ENCODE data around the gene ADARB1. TPM values are rescaled to one million over a fixed set of nuclear protein-coding genes. Genes with fewer than 3 reads are reported as not detected.

ADARB1 gene
- total RNA-seq, 1 donor from 2014 or later, result 13.7 TPM

GRCh38 chr21:45225741-45226327, 151.5 kb downstream of the ADARB1 start:
- intact Hi-C loops (cut with DNase I), result no loop called here
- DNase-seq (ENCODE audit: low spot score), result no peak

- intact Hi-C loops (cut with DNase I), result no loop called here
- DNase-seq (ENCODE audit: low spot score), result no peak
Measured at GRCh38 chr21:45226540-45227326, 152.4 kb downstream of the ADARB1 start.

- intact Hi-C loops (cut with DNase I), result no loop called here
- no peak for DNase-seq (ENCODE audit: low spot score)
Measured at GRCh38 chr21:45227735-45228134, 153.4 kb downstream of the ADARB1 start.

- intact Hi-C loops (cut with DNase I), result no loop called here
- DNase-seq (ENCODE audit: low spot score), result no peak
Measured at GRCh38 chr21:45228171-45228641, 153.8 kb downstream of the ADARB1 start.

- intact Hi-C loops (cut with DNase I), result no loop called here
- DNase-seq (ENCODE audit: low spot score), result no peak
Measured at GRCh38 chr21:45228656-45229240, 154.4 kb downstream of the ADARB1 start.

- intact Hi-C loops (cut with DNase I), result no loop called here
- DNase-seq (ENCODE audit: low spot score), result no peak
Measured at GRCh38 chr21:45231705-45232104, 157.3 kb downstream of the ADARB1 start.

- DNase-seq (ENCODE audit: low spot score), result no peak
- intact Hi-C loops (cut with DNase I), result no loop called here
Measured at GRCh38 chr21:45234127-45234526, 159.7 kb downstream of the ADARB1 start.

GRCh38 chr21:45234965-45235364, 160.6 kb downstream of the ADARB1 start:
- intact Hi-C loops (cut with DNase I), result no loop called here
- no peak for DNase-seq (ENCODE audit: low spot score)

GRCh38 chr21:45235488-45235887, 161.1 kb downstream of the ADARB1 start:
- intact Hi-C loops (cut with DNase I), result no loop called here
- no peak for DNase-seq (ENCODE audit: low spot score)

GRCh38 chr21:45236481-45236880, 162.1 kb downstream of the ADARB1 start:
- intact Hi-C loops (cut with DNase I), result no loop called here
- DNase-seq (ENCODE audit: low spot score), result no peak

GRCh38 chr21:45237401-45237800, 163.0 kb downstream of the ADARB1 start:
- no peak for DNase-seq (ENCODE audit: low spot score)
- intact Hi-C loops (cut with DNase I), result no loop called here

GRCh38 chr21:45241357-45241756, 167.0 kb downstream of the ADARB1 start:
- intact Hi-C loops (cut with DNase I), result no loop called here
- DNase-seq (ENCODE audit: low spot score), result no peak

- intact Hi-C loops (cut with DNase I), result no loop called here
- no peak for DNase-seq (ENCODE audit: low spot score)
Measured at GRCh38 chr21:45243603-45244002, 169.2 kb downstream of the ADARB1 start.

- DNase-seq (ENCODE audit: low spot score), result no peak
- intact Hi-C loops (cut with DNase I), result no loop called here
Measured at GRCh38 chr21:45244799-45245340, 170.5 kb downstream of the ADARB1 start.

- no peak for DNase-seq (ENCODE audit: low spot score)
- intact Hi-C loops (cut with DNase I), result no loop called here
Measured at GRCh38 chr21:45246386-45247320, 172.3 kb downstream of the ADARB1 start.

GRCh38 chr21:45248301-45248892, 174.0 kb downstream of the ADARB1 start:
- intact Hi-C loops (cut with DNase I), result no loop called here
- DNase-seq (ENCODE audit: low spot score), result no peak

- DNase-seq (ENCODE audit: low spot score), result no peak
- intact Hi-C loops (cut with DNase I), result no loop called here
Measured at GRCh38 chr21:45248893-45249381, 174.6 kb downstream of the ADARB1 start.

- DNase-seq (ENCODE audit: low spot score), result no peak
- intact Hi-C loops (cut with DNase I), result no loop called here
Measured at GRCh38 chr21:45249626-45250025, 175.2 kb downstream of the ADARB1 start.

- DNase-seq (ENCODE audit: low spot score), result no peak
- intact Hi-C loops (cut with DNase I), result no loop called here
Measured at GRCh38 chr21:45250272-45250671, 175.9 kb downstream of the ADARB1 start.
